ENCODE measurements around the gene OLFML2B.

Gene OLFML2B

DNA sequence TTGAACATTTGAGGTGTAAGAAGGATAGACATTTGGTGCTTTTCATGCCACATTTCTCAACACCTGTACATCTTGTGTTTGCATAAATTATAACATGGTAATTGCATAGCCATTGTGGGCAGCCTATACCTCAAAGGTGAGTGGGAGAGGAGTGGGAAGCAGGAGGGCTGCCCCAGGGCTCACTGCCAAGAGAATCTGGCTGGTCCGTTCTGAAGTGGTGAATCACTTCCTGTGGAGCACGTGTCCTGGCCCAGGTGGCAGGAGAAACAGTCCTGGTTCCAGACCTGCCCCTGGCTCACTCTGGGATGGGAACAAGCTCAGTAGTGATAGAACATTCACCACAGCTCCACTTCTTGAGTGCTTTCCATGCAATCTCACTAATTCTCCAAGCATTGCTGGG is 11.6 kb upstream of the OLFML2B start:
- Histone ChIP-seq H3K27me3 (ENCODE audit: control insufficient read depth, low read length) (peaks cover 46% of the 10 kb centered on the region), H3K4me3 (ENCODE audit: low read length) (no peak overlapping the region), H3K9me3 (ENCODE audit: control insufficient read depth, insufficient read depth, low read length) (no peaks in the 10 kb centered on the region), H3K4me1 (ENCODE audit: control insufficient read depth, low read length) (no peaks in the 10 kb centered on the region), H3F3A (ENCODE audit: control insufficient read depth, insufficient read depth) (no peaks in the 10 kb centered on the region), H3K36me3 (ENCODE audit: control insufficient read depth, low read length) (no peaks in the 10 kb centered on the region), H3K9me2 (replicated peaks; ENCODE audit: control insufficient read depth, low read length) (no peaks in the 10 kb centered on the region), H4K20me1 (ENCODE audit: control insufficient read depth, insufficient read depth, low read depth, low read length) (no peaks in the 10 kb centered on the region), H3K4me2 (ENCODE audit: low read length) (no peak overlapping the region), H3K79me2 (ENCODE audit: control insufficient read depth, low read length) (no peaks in the 10 kb centered on the region), H3K27ac (ENCODE audit: low read depth, low read length) (no peak overlapping the region)
- TF ChIP-seq EZH2phosphoT487 (IDR thresholded peaks at IDR 0.05; ENCODE audit: borderline replicate concordance, low read length) = no peak
- TF ChIP-seq, protein P1, sequence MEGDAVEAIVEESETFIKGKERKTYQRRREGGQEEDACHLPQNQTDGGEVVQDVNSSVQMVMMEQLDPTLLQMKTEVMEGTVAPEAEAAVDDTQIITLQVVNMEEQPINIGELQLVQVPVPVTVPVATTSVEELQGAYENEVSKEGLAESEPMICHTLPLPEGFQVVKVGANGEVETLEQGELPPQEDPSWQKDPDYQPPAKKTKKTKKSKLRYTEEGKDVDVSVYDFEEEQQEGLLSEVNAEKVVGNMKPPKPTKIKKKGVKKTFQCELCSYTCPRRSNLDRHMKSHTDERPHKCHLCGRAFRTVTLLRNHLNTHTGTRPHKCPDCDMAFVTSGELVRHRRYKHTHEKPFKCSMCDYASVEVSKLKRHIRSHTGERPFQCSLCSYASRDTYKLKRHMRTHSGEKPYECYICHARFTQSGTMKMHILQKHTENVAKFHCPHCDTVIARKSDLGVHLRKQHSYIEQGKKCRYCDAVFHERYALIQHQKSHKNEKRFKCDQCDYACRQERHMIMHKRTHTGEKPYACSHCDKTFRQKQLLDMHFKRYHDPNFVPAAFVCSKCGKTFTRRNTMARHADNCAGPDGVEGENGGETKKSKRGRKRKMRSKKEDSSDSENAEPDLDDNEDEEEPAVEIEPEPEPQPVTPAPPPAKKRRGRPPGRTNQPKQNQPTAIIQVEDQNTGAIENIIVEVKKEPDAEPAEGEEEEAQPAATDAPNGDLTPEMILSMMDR (IDR thresholded peaks at IDR 0.05; ENCODE audit: low read depth, low read length, poor library complexity, severe bottlenecking) = no peak

DNA sequence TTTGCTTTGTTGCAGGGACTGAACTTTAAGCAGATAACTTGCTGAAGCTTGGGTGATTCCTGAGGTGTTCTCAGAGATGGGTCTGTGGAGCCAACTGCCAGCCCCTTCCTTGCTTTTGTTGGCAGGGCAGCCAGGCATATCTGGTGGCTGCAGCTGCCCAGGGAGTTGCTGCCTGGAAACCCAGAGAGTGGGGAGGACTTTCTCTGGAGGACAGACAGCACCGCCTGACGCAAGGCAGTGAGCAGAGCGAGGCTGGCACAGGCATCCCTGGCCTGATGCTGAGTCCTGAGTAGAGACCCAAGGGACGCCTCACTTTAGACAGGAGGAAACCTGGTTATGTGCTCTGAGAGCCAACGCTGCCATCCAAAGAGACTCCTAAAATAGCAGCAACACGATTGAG is 9.8 kb upstream of the OLFML2B start:
- H3K4me3 ChIP-seq (ENCODE audit: low read length) = no peak overlapping the region
- H3K36me3 ChIP-seq (ENCODE audit: control insufficient read depth, low read length) = no peaks in the 10 kb centered on the region
- H3K9me2 ChIP-seq (replicated peaks; ENCODE audit: control insufficient read depth, low read length) = no peaks in the 10 kb centered on the region
- no peak overlapping the region for H3K27ac ChIP-seq (ENCODE audit: low read depth, low read length)
- H4K20me1 ChIP-seq (ENCODE audit: control insufficient read depth, insufficient read depth, low read depth, low read length) = no peaks in the 10 kb centered on the region
- TF ChIP-seq EZH2phosphoT487 (IDR thresholded peaks at IDR 0.05; ENCODE audit: borderline replicate concordance, low read length) = no peak
- H3K79me2 ChIP-seq (ENCODE audit: control insufficient read depth, low read length) = no peaks in the 10 kb centered on the region
- H3F3A ChIP-seq (ENCODE audit: control insufficient read depth, insufficient read depth) = no peaks in the 10 kb centered on the region
- H3K9me3 ChIP-seq (ENCODE audit: control insufficient read depth, insufficient read depth, low read length) = no peaks in the 10 kb centered on the region
- no peak overlapping the region for H3K4me2 ChIP-seq (ENCODE audit: low read length)
- H3K4me1 ChIP-seq (ENCODE audit: control insufficient read depth, low read length) = peaks cover 4% of the 10 kb centered on the region; the same call in 1 of the 2 replicates
- peaks cover 44% of the 10 kb centered on the region for H3K27me3 ChIP-seq (ENCODE audit: control insufficient read depth, low read length)

DNA sequence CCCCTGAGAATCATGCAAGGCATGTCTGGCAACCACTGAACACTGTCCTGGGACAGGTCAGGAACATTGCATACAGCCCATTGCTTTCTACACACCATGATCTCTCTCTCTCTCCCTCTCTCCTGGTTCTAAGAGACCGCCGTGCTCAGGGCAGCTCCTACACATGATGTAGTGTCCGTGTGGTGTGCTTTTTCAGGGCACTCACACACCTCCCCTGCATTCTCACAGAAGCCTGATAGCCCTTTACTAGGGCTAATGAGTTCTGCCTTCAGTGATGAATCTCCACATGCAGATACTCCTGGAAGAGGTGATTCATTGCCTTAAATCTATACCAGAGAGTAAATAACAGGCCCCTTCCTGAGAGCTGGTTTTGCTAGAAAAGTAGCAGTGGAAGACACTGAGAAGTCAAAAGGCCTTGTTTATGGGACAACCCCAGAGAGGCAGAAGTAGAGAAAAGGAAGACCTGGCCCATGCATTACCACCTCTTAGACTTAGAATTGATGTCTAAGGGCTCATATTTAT is 7.2 kb upstream of the OLFML2B start:
- Histone ChIP-seq H3F3A (ENCODE audit: control insufficient read depth, insufficient read depth) (no peaks in the 10 kb centered on the region), H3K27me3 (ENCODE audit: control insufficient read depth, low read length) (peaks cover 49% of the 10 kb centered on the region), H4K20me1 (ENCODE audit: control insufficient read depth, insufficient read depth, low read depth, low read length) (no peaks in the 10 kb centered on the region), H3K79me2 (ENCODE audit: control insufficient read depth, low read length) (no peaks in the 10 kb centered on the region), H3K4me1 (ENCODE audit: control insufficient read depth, low read length) (peaks cover 4% of the 10 kb centered on the region; the same call in 1 of the 2 replicates), H3K36me3 (ENCODE audit: control insufficient read depth, low read length) (no peaks in the 10 kb centered on the region), H3K9me2 (replicated peaks; ENCODE audit: control insufficient read depth, low read length) (no peaks in the 10 kb centered on the region), H3K9me3 (ENCODE audit: control insufficient read depth, insufficient read depth, low read length) (no peaks in the 10 kb centered on the region), H3K4me2 (ENCODE audit: low read length) (no peak overlapping the region), H3K4me3 (ENCODE audit: low read length) (no peak overlapping the region), H3K27ac (ENCODE audit: low read depth, low read length) (no peak overlapping the region)
- no peak for TF ChIP-seq EZH2phosphoT487 (IDR thresholded peaks at IDR 0.05; ENCODE audit: borderline replicate concordance, low read length)
- TF ChIP-seq, protein P1 (IDR thresholded peaks at IDR 0.05; ENCODE audit: low read depth, low read length, poor library complexity, severe bottlenecking) = no peak

DNA sequence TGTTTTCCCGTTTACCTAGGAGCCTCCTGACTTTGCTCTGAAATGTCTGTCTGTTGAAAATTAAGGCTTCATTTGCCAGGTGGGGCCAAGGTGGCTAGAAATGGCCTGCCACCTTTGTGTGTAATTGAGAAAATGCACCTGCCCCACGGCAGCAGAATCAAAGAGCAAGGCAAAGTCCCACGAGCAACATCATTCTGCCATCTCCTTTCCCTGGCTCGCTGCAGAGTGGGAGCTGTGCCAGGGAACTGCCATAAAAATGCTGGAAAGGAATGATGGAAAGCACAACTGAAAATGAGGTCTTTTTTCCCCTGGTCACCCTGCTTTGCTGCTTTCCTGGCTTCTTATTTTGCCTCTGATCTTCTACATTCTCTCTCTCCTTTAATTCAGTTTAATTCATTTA is 5.5 kb upstream of the OLFML2B start:
- Histone ChIP-seq H3K27me3 (ENCODE audit: control insufficient read depth, low read length) (peaks cover 59% of the 10 kb centered on the region), H3K4me2 (ENCODE audit: low read length) (no peak overlapping the region), H4K20me1 (ENCODE audit: control insufficient read depth, insufficient read depth, low read depth, low read length) (no peaks in the 10 kb centered on the region), H3K4me3 (ENCODE audit: low read length) (no peak overlapping the region), H3K9me3 (ENCODE audit: control insufficient read depth, insufficient read depth, low read length) (no peaks in the 10 kb centered on the region), H3K36me3 (ENCODE audit: control insufficient read depth, low read length) (no peaks in the 10 kb centered on the region), H3F3A (ENCODE audit: control insufficient read depth, insufficient read depth) (no peaks in the 10 kb centered on the region), H3K9me2 (replicated peaks; ENCODE audit: control insufficient read depth, low read length) (no peaks in the 10 kb centered on the region), H3K79me2 (ENCODE audit: control insufficient read depth, low read length) (no peaks in the 10 kb centered on the region), H3K27ac (ENCODE audit: low read depth, low read length) (no peak overlapping the region), H3K4me1 (ENCODE audit: control insufficient read depth, low read length) (peaks cover 4% of the 10 kb centered on the region; the same call in 1 of the 2 replicates)
- TF ChIP-seq EZH2phosphoT487 (IDR thresholded peaks at IDR 0.05; ENCODE audit: borderline replicate concordance, low read length) = no peak
- TF ChIP-seq, protein P1 (IDR thresholded peaks at IDR 0.05; ENCODE audit: low read depth, low read length, poor library complexity, severe bottlenecking) = no peak
